ENCODE data around the gene NHS.

GRCh38 chrX:17488036-17488435 is 113.0 kb downstream of the NHS start:
- TF ChIP-seq CTCF (conservative IDR thresholded peaks at IDR 0.05; ENCODE audit: low read depth, low read length): no peak
- TF ChIP-seq POLR2A (IDR thresholded peaks at IDR 0.05; ENCODE audit: low read depth, low read length): no peak
- no peak for TF ChIP-seq FOS (IDR thresholded peaks at IDR 0.05; ENCODE audit: low read depth, low read length)
- no peak for TF ChIP-seq MXI1 (IDR thresholded peaks at IDR 0.05; ENCODE audit: borderline replicate concordance, low read depth, low read length)
- TF ChIP-seq RFX5 (IDR thresholded peaks at IDR 0.05; ENCODE audit: low read depth, low read length): no peak
- no peak for TF ChIP-seq USF2 (IDR thresholded peaks at IDR 0.05; ENCODE audit: low read depth, low read length)
- no peak for TF ChIP-seq MAFK (IDR thresholded peaks at IDR 0.05; ENCODE audit: low read depth, low read length)
- no peak for TF ChIP-seq CHD1 (IDR thresholded peaks at IDR 0.05; ENCODE audit: low read depth, low read length)
- no peak for TF ChIP-seq CEBPB (IDR thresholded peaks at IDR 0.05; ENCODE audit: low read depth, low read length)
- TF ChIP-seq NFE2L2 (IDR thresholded peaks at IDR 0.05; ENCODE audit: low read depth, low read length): no peak
